Kidney (tissue), 14 donors: ENCODE measurements around the gene FIG4. TPM values are rescaled to one million over a fixed set of nuclear protein-coding genes. Genes with fewer than 3 reads are reported as not detected.

Experiments used
- DNase-seq, 5 donors: peaks; one replicate each; pipeline ENCODE4 v3.0.0-alpha.2; 2013 to 2020
- FAIRE-seq: peaks from 2 replicates; lab custom pipeline; 2012; peaks lifted over from hg19 to GRCh38; lab: Jason Lieb, UNC
- H3K27ac ChIP-seq, 2 donors: one replicate each; pipeline ENCODE4 v1.7.0; 2013; ENCODE audit warnings: low read depth in 2 of 2, low read length in 2 of 2, inconsistent platforms in 1 of 2
- H3K27me3 ChIP-seq: one replicate; pipeline ENCODE4 v1.7.1; 2013; ENCODE audit warnings: low read length, inconsistent platforms; ENCODE audit not compliant: control insufficient read depth, insufficient read depth
- H3K36me3 ChIP-seq, 3 donors: one replicate each; pipeline versions ENCODE4 v1.7.0 to v1.7.1; 2013; ENCODE audit warnings: low read length in 3 of 3, control low read depth in 1 of 3, inconsistent platforms in 1 of 3; ENCODE audit not compliant: insufficient read depth in 3 of 3, control insufficient read depth in 2 of 3
- H3K4me1 ChIP-seq, 3 donors: one replicate each; pipeline versions ENCODE4 v1.7.0 to v1.7.1; 2013; ENCODE audit warnings: low read length in 3 of 3, inconsistent platforms in 1 of 3, low read depth in 1 of 3; ENCODE audit not compliant: control insufficient read depth in 2 of 3, insufficient read depth in 2 of 3
- H3K4me3 ChIP-seq, 3 donors: one replicate each; pipeline versions ENCODE4 v1.7.0 to v1.8.1; 2013; ENCODE audit warnings: low read length in 3 of 3, control low read depth in 1 of 3, inconsistent platforms in 1 of 3
- H3K9ac ChIP-seq, 3 donors: one replicate each; pipeline versions ENCODE4 v1.7.0 to v1.7.1; 2013; ENCODE audit warnings: low read length in 3 of 3, control low read depth in 1 of 3, inconsistent platforms in 1 of 3
- H3K9me3 ChIP-seq, 3 donors: one replicate each; pipeline versions ENCODE4 v1.7.0 to v1.7.1; 2013; ENCODE audit warnings: low read length in 3 of 3, control low read depth in 1 of 3, inconsistent platforms in 1 of 3; ENCODE audit not compliant: control insufficient read depth in 2 of 3, insufficient read depth in 1 of 3
- CTCF ChIP-seq: IDR thresholded peaks from 3 replicates; pipeline ENCODE4 v1.5.1; 2012; ENCODE audit warnings: mild to moderate bottlenecking, moderate library complexity, borderline replicate concordance; ENCODE audit not compliant: insufficient read depth; ENCODE audit errors: extremely low read depth
- intact Hi-C: fragments of 100-400 bp; cut with DNase I; formaldehyde crosslinking; loops from one replicate; pipeline ENCODE4 v1.11.1; 2022
- polyA plus RNA-seq: library from polyadenylated mRNA; stranded (reverse); fragments of 350-450 nt; fragmentation: Illumina TruSeq; extraction: RNeasy Lipid Tissue Mini Kit (QIAGEN cat#74804); gene quantifications from one replicate; pipeline ENCODE4 v1.2.3, GENCODE V29; 2014; ENCODE audit warnings: low read depth, low replicate concordance; ENCODE audit not compliant: insufficient read depth
- total RNA-seq: library from RNA; stranded (reverse); fragmentation: NEBNext Ultra II Directional; extraction: Animal tissue kit (Norgen Biotek cat#: 25700); gene quantifications from one replicate; pipeline ENCODE4 v1.2.1, GENCODE V29; 2021
- donor health status: control.
- donor health status: control.
- donor health status: control.
- donor health status: control.
- donor health status: control.
- donor health status: DM: yes; HTN: yes; CAD: no.
- donor health status: Normal renal cell carcinoma (clear cell type).

Gene FIG4
- total and polyA plus RNA-seq, 2 donors from 2014 or later: 13.1 to 17.8 TPM

GRCh38 chr6:109874621-109875020, 183.5 kb downstream of the FIG4 start:
- H3K27ac ChIP-seq: no peak overlapping the region
- peaks cover 0 to 6% (median 2%) of the 10 kb centered on the region in 3 donors for H3K4me1 ChIP-seq
- H3K4me3 ChIP-seq: no peak overlapping the region
- DNase-seq: no peak
- no peaks in the 10 kb centered on the region for H3K9me3 ChIP-seq
- intact Hi-C loops: no loop called here
- no peak overlapping the region for H3K9ac ChIP-seq
- no peak for FAIRE-seq
- H3K27me3 ChIP-seq: no peaks in the 10 kb centered on the region
- no peak for TF ChIP-seq CTCF
- no peaks in the 10 kb centered on the region for H3K36me3 ChIP-seq

Other genes with a start within 250 kb of the FIG4 start
- gene MICAL1, start 235.5 kb upstream of the FIG4 start, total RNA-seq: 38.7 TPM
- 13.7 TPM for gene MICAL1, start 235.5 kb upstream of the FIG4 start, polyA plus RNA-seq
- 12.0 TPM for gene ZBTB24, start 208.1 kb upstream of the FIG4 start, total RNA-seq
- 3.1 TPM for gene ZBTB24, start 208.1 kb upstream of the FIG4 start, polyA plus RNA-seq
- gene AK9, start 94 bp upstream of the FIG4 start, total RNA-seq: 10.9 TPM
- 4.6 TPM for gene AK9, start 94 bp upstream of the FIG4 start, polyA plus RNA-seq